Measurements from ENCODE around the gene ENPP5. TPM values are rescaled to one million over a fixed set of nuclear protein-coding genes. Genes with fewer than 3 reads are reported as not detected.

ENPP5 gene
- total RNA-seq, 1 experiment from 2014 or later, result 9.1 TPM

- H3K9me3 Mint-ChIP-seq, result no peaks in the 10 kb centered on the region
- POLR2A ChIA-PET, result no interaction called here
Observed at GRCh38 chr6:46174904-46175303, 4.1 kb upstream of the ENPP5 start.

GRCh38 chr6:46172176-46172575 is 1.4 kb upstream of the ENPP5 start:
- peaks cover under 1% of the 10 kb centered on the region; the same call in 1 of the 2 replicates for H3K27me3 Mint-ChIP-seq (ENCODE audit: low read depth)
- H3K36me3 Mint-ChIP-seq, result peaks cover 9% of the 10 kb centered on the region
- H3K4me1 Mint-ChIP-seq, result peaks cover 25% of the 10 kb centered on the region
- H3K9me3 Mint-ChIP-seq, result no peaks in the 10 kb centered on the region
- H3K27ac Mint-ChIP-seq, result no peak overlapping the region
- DNase-seq (ENCODE audit: low spot score), result no peak
- no peak overlapping the region for H3K4me3 Mint-ChIP-seq
- CTCF ChIA-PET, result no interaction called here
- POLR2A ChIA-PET, result no interaction called here
- ATAC-seq, result no peak
- TF ChIP-seq ZNF671 (CRISPR knock-in tag; IDR thresholded peaks at IDR 0.05), result no peak
- TF ChIP-seq ZBTB43 (CRISPR knock-in tag; IDR thresholded peaks at IDR 0.05), result no peak
- TF ChIP-seq CREB1 (CRISPR knock-in tag; IDR thresholded peaks at IDR 0.05), result no peak
- TF ChIP-seq USF2 (CRISPR knock-in tag; IDR thresholded peaks at IDR 0.05), result no peak
- TF ChIP-seq ZMAT4 (CRISPR knock-in tag; IDR thresholded peaks at IDR 0.05), result no peak
- TF ChIP-seq E2F1 (CRISPR knock-in tag; IDR thresholded peaks at IDR 0.05), result no peak
- no peak for TF ChIP-seq ARID4B (CRISPR knock-in tag; IDR thresholded peaks at IDR 0.05; ENCODE audit: borderline replicate concordance)
- no peak for TF ChIP-seq RELA (CRISPR knock-in tag; IDR thresholded peaks at IDR 0.05; ENCODE audit: borderline replicate concordance)
- TF ChIP-seq E2F4 (CRISPR knock-in tag; IDR thresholded peaks at IDR 0.05; ENCODE audit: borderline replicate concordance, low read depth), result no peak
- TF ChIP-seq RORB (CRISPR knock-in tag; IDR thresholded peaks at IDR 0.05), result no peak
- TF ChIP-seq NFE2L1 (CRISPR knock-in tag; IDR thresholded peaks at IDR 0.05), result no peak
- no peak for TF ChIP-seq PRRX2 (CRISPR knock-in tag; IDR thresholded peaks at IDR 0.05)
- TF ChIP-seq ZNF396 (CRISPR knock-in tag; IDR thresholded peaks at IDR 0.05; ENCODE audit: borderline replicate concordance), result no peak
- no peak for TF ChIP-seq FOXK1 (CRISPR knock-in tag; IDR thresholded peaks at IDR 0.05)

More at GRCh38 chr6:46174904-46175303, 4.1 kb upstream of the ENPP5 start:
- Mint-ChIP-seq H3K27ac (no peak overlapping the region), H3K36me3 (no peaks in the 10 kb centered on the region), H3K4me1 (peaks cover 15% of the 10 kb centered on the region), H3K27me3 (ENCODE audit: low read depth) (peaks cover 6% of the 10 kb centered on the region), H3K4me3 (no peak overlapping the region)
- no peak for TF ChIP-seq NFATC4 (CRISPR knock-in tag; IDR thresholded peaks at IDR 0.05)
- TF ChIP-seq MAX (CRISPR knock-in tag; IDR thresholded peaks at IDR 0.05), result no peak
- no peak for TF ChIP-seq ZBTB43 (CRISPR knock-in tag; IDR thresholded peaks at IDR 0.05)
- no peak for TF ChIP-seq E2F5 (CRISPR knock-in tag; IDR thresholded peaks at IDR 0.05)
- no peak for TF ChIP-seq NR1H2 (CRISPR knock-in tag; IDR thresholded peaks at IDR 0.05)
- no peak for TF ChIP-seq KAT7 (CRISPR knock-in tag; IDR thresholded peaks at IDR 0.05; ENCODE audit: borderline replicate concordance)
- TF ChIP-seq PREB (CRISPR knock-in tag; IDR thresholded peaks at IDR 0.05; ENCODE audit: borderline replicate concordance), result no peak
- ATAC-seq (no peak), DNase-seq (ENCODE audit: low spot score) (no peak)
- CTCF ChIA-PET, result no interaction called here

Measured in WTC11 (cell line).